ENCODE results near the gene ACAP3.

The ACAP3 gene

DNA sequence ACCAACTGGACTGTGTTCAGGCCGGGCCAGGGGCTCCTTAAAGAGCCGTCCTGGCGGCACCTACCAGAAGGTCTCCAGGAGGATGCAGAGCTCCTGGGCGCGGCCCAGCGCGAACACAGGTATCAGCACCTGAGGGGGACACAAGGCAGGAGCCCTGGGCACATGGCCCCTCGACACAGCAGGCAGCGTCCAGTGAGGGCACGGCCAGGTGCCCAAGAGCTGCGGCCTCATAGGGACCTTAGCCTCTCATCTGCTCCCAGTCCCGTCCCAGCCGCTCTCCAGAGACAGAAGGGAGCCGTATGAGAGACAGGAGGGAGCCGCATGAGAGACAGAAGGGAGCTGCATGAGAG lies 6.5 kb upstream of the ACAP3 start:
- no peak for DNase-seq (ENCODE audit: low read depth)

DNA sequence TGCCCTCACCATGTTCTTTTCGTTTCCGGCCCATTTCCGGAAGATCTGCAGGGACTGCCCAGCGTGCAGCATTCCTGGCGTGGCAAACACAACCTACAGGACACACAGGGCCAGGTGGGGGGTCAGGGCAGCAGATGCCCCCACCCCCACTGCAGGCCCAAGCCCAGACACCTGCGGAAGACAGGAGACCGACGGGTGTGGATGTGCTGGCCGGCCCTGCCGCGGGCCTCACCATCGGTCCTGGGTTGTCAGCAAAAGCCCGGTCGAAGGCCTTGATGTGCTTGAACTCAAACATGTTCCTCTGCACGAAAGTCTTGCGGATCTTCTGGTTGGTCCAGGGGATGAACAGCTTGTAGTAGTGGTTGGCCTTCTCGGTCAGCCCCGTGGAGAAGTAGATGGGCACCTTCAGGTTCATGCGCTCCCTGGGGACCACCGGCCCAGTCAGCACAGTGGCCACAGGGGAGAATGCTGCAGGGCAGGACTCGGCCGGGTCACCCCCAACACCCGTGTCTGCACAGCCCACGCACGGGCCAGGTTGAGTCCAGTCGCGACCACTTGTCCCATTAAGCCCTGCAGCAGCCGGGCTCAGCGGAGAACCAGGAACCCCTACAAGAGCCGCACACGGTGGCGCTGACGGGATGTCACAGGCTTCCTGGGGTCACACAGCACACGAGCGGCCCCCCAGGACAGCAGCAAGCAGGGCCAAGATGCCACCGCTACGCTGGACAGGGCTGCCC lies 5.9 kb upstream of the ACAP3 start:
- DNase-seq (ENCODE audit: low read depth), result no peak

DNA sequence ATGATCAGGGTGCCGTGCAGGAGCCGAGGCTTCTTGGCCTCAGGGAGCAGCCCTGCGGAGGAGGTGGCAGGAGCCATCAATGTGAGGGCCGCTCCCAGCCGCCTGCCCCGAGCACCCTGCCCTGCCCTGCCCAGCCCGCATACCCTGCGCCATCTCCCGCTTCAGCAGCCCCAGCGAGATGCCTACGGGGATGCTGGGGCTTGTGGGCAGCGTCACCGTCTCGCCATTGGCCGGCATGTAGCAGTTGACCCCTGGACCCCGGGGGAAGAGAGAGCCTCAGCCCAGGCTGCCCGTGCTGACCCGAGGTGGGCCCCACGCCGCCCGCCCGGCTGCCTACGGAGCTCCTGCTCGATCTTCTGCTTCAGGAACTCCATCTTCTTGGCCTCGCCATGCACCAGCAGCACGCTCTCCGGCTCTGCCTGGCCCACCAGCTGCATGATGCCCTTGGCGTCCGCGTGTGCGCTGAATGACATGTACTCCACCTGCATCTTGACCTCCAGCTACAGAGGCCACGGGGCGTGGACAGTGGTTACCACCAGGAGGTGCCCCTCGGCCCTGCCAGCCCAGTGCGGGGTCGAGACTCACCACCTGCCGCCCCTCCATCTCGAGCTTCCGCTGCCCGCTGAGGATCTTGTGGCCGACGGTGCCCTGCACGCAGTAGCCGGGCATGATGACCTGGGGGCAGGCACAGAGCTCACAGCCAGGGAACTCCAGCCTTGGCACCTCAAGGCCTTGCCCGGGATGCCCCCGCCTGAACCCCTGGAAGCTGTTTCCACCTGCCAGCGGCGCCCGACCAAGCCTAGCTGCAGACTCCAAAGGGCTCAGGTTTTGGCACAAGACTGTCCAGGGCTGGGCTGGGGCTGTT lies 5.0 kb upstream of the ACAP3 start:
- DNase-seq (ENCODE audit: low read depth), result no peak

DNA sequence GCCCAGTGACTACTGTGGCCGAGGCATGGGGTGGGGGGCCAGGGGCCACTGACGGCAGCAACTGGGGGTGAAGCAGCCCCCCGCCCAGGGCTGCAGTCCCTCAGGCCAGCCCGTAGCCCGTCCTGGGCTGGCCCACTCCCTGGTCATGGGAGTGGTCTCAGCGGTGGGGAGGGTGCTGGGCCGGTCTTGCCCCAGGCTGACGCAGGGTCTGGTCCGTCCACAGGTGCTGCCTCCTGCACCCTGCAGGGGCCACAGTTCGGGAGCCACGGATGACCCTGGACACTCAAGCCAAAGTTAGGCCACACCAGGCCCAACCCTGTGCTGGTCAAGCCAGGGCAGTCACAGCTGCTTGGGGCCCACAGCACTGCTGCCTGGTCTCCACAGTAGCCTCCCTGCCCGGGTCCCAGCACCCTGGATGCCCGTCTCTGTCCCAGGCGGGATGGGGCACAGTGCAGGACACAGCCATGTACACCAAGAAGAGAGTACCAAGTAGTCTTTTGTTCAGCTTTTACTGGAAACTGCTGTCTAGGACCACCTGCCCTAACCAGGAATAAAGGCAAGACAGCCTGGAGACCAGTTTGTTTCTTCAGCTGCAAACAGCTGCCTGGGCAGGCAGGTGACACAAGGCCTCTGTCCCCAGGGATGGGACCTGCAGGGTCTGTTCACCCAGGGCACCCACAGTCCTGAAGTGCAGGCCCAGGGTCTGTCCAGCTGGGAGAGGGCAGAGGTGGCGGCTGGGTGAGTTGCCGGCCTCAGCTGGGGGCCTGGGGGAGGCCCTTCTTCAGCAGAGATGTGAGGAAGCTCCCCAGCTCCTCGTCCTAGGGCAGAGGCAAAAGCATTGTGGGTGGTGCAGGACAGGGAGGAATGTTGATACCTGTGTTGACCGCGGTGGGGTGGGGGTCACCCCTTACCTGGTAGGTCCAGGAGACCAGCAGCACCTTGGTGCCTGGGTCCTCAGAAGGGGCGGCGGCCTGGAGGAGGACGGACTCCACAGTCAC lies 3.7 kb upstream of the ACAP3 start:
- DNase-seq (ENCODE audit: low read depth), result no peak

DNA sequence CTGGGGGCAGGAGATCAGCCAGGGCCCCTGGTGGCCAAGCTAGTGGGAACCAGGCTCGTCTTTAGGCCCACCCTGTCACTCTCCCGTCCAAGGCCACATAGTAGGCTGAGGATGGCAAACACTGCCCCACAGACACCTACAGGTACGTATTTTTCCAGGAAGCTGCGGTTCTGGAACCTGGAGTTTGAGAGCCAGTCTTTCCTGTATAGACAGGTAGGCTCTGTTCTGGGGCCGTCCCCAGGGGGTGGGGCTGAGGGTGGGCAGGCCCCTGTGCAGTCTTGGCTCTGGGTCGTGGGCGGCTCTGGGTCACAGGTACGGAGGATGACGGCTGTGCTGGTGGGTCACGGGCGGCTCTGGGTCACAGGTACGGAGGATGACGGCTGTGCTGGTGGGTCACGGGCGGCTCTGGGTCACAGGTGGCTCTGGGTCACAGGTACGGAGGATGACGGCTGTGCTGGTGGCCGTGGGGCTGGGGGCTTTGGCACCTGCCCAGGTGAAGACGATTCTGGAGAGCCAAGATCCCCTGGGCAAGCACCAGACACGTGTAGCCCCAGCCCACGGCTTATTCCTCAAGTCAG lies 2.8 kb upstream of the ACAP3 start:
- no peak for DNase-seq (ENCODE audit: low read depth)

DNA sequence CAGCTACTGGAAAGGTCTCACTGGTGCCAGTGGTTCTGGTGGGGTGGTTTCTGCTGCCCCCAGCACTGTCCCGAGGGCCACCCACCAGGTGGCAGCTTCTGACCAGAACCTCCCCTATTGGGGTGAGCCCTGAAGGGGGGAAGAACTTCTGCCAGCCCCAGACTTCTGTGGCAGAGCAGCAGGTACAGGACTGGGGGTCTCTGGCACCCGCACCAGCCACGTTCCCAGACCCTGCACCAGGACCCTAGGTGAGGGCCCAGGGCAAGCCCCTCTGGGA lies 2.3 kb upstream of the ACAP3 start:
- no peak for DNase-seq (ENCODE audit: low read depth)

DNA sequence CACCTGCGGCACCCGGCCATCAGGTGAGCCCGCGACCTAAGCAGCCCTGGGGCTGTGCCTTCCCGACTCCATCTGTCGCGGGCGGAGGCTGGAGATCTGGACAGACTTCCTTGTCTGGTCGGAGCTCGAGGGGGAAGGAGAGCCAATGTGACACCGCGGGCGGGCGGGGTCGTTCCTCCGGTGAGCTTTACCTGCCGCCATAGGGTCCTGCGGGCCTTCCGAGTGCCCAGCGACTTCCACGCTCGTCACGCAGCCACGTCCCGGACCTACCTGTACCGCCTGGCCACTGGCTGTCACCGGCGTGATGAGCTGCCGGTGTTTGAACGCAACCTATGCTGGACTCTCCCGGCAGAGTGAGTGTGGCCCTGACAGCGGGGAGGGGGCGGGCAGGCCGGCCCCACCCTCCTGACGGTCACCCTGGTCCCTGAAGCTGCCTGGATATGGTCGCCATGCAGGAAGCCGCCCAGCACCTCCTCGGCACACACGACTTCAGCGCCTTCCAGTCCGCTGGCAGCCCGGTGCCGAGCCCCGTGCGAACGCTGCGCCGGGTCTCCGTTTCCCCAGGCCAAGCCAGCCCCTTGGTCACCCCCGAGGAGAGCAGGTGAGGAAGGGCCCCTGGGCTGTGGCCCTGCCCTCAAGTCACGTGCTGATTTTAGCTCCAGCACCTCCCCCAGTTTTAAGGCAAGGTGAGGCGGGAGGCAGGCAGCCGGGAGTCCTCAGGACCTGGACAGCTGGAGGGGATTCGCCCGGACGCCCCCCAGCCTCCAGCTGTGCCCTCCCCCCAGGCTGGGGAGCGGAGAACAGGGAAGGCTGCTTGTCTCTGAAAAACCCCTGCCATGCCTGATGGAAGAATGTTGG lies 1.8 kb upstream of the ACAP3 start:
- no peak for DNase-seq (ENCODE audit: low read depth)

DNA sequence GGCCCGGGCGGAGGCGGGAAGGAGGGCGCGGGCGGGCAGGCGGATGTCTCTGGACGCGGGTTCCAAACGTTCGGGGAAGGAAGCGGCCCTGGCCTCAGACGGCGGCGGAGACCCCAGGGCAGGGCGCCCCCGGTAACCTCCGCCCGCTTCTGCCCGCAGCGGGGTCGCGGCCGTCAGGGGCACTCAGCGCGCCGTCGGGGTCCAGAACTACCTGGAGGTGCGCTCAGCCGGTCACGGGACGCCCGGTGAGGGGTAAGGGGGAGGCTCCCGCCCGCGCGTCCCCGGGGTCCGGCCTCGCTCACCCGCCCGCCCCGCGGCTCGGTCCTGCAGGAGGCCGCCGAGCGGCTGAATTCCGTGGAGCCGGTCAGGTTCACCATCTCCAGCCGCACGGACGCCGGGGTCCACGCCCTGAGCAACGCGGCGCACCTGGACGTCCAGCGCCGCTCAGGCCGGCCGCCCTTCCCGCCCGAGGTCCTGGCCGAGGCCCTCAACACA lies 1.1 kb upstream of the ACAP3 start:
- DNase-seq (ENCODE audit: low read depth), result no peak

DNA sequence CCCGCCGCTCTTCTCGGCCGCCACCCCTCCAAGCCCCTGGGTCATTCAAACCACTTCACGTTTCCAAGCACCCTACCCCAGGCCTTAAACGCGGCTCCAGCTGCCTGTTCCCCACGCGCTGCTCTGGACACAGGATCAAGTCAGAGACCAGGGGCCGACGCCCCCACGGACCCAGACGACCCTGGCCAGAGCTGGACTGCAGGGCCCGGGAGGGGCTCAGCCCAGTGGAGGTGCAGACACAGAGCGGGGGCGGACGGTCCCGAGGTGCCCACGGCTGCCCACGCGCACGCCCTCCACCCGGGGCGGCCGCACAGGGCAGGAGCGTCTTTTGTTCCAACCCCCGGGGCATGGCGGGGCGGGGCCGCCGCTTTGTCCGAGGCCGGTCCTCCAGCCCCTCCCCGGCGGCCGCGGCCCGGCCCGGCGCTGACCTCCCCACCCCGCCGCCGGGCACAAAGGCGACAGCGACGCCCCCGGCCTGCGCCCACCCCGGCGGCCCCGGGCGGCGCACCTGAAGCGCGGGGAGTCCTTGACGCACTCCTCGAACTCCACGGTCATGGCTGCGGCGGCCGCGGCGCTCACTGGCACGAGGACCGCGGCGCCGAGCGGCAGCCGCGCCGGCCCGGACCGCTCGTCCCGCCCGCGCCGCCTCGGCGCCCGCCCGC lies 338 bp downstream of the ACAP3 start:
- no peak for DNase-seq (ENCODE audit: low read depth)

DNA sequence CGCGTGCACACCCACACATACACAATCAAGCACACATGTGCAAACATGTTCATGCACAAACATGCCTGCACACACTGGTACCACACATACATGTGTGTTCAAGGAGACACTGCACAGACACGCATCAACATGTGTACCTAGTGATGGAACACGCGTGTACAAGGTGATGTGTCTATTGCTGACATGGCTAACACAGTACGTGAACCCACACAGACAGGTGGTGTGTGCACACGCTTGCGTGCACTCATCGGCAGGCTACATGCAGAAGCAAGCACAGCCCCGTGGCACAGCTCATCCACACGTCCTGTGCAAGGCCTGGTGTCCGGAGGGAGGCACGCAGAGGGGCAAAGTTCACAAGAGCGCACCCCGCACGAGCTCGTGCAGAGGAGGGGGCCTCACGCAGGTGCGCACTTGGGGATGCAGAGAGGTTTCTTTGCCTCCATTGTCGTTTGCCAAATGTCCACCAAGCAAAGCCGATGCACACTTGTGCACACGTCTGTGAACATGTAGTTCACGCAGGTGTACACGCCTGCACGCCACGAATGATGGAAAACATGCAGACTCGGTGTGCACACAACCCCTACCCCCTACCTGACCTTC lies 969 bp downstream of the ACAP3 start:
- no peak for DNase-seq (ENCODE audit: low read depth)

DNA sequence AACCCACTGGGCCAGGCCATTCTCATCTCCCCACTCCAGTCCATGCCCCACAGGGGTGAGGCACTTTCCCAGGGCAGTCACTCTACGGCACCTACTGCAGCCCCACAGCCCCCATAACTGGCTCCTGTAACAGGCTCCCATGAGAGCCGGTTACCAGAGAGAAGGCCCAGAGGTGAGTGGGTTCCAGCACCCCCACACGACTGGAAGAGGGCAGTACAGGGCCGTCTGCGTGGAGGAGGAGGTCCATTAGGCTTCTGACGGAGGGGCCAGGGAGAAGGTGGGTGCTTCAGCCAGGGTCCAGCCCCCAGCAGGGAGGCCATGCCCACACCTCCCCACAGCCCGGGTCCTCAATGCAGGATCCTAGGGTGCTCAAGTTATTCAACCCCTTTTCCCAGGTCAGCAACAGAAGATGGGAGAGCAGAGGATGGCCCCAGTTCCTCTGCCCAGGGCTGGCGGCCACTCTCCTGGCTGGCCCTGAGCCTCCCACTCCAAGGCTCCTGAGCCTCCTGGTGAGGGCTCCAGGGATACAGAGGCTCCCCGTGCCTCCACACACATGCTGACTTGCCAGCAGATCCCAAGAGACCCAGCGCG lies 1.6 kb downstream of the ACAP3 start:
- DNase-seq (ENCODE audit: low read depth), result no peak

DNA sequence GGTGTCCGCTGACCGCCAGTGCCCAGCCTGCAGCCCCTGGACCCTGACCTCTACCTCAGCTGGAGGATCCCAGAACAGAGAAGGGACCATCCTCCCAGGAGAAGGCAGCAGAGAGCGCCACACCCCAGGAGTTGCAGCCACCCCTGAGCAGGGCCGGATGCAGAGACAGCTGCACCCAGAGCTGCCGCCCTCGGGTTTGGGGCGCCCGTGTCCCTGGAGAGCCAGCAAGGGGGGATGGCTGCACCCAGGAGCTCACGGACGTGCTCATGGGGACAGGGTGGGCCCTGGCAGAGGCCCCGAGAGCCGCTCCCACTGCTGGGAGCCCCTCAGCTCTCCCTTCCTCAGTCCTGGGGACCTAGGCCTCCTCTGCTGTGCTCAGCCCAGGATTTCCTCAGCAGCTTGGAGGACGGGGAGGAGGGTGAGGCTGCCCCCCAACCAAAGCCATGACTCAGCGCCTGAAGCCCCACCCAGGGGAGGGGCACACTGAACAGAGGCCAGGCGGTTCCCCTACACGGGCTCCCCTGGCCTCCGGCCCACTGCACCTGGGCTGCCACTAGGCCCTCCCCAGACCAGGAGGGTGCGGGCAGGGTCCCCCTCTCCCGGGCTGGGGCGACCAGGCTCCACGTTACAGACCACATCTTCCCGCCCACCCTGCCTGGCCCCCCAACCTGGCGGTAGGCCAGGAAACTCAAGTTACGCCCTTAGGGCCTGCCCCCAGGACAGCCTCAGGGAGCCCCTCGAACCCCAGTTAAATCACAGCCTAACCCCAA lies 2.2 kb downstream of the ACAP3 start:
- no peak for DNase-seq (ENCODE audit: low read depth)

DNA sequence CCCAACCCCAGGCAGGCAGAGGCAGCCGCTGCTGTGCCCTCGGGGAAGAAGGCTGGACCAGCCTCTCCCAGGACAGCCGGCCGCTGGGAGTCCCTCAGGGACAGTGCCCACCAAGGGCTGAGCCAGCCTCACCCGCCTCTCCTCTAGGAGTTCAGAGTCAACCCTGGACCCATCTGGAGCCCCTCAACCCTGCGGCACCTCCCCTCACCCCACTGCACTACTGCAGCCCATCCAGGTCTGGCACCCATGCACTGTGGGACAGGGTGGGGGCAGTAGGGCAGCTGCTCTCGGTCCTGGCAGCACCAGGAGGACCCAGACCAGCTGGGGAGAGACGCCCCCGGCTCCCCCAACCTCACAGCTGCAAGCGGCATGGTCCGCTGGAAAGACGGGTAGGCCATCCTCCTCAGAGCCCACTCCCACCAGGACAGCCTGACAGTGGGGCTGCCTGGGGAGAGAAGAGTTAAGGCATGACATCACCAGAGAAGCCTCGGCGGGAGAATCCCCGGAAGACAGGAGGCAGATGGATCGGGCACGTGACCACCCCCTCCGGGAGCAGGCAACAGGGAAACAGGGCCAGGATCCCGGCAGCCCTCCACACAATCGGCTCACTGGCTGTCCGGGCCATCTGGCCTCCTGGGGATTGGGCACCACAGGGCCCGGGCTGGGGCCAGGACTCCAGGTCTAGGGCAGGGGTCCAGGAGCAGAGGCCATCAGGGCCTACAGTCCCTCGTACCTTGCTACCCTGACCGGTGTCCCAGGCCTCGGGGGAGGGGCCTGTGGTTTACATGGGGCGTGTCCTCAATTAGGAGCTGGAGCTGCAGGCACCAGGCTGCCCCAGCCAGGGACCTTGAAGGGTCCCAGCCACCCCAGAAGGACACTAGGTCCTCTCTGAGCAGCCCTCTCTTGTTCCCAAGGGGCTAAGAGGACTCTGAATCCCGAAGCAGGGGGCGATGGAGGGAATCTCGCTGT lies 3.1 kb downstream of the ACAP3 start:
- DNase-seq (ENCODE audit: low read depth), result no peak

DNA sequence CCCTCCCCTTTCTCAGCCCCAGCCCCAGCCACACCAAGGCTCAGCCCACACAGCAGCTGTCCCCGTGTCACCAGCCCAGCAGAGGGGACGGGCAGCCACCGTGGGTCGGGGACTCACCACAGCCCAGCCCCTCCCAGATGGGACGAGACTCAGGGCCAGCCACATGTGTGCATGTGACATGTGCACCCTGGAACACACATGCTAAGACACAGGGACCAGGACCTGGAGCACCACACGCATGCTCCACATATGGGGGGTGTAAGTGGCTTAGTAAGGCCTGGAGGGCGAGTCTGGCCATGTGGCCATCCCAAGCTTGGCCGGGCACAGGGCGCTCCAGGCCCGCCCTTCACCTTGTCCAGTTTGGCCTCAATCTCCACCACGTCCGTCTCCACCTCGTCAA lies 4.0 kb downstream of the ACAP3 start:
- no peak for DNase-seq (ENCODE audit: low read depth)

DNA sequence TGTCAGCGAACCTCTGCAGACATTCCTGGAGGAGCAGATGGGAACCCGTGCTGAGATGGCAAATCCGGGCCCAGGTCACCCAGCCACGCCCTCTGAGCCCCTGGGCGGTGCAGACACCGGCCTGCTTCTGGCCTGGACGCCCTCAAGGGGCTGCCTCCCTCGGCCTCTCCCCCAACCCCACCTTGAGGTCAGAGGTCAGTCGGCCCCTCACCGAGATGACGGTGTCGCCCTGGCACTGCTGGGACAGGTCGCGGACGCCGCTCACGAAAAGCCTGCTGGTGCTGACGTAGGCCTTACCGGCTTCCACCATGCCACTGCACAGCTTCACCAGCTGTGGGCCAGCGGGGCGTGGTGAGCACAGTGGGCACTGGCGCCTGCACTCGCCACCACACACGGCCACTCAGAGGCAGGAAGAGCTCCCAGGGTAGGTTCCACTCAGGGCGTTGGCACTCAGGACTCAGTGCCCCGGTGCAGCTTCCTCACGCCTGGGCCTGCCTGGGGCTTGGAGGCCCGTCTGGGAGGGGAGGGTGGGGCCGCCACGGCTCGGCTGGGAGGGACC lies 4.7 kb downstream of the ACAP3 start:
- no peak for DNase-seq (ENCODE audit: low read depth)

DNA sequence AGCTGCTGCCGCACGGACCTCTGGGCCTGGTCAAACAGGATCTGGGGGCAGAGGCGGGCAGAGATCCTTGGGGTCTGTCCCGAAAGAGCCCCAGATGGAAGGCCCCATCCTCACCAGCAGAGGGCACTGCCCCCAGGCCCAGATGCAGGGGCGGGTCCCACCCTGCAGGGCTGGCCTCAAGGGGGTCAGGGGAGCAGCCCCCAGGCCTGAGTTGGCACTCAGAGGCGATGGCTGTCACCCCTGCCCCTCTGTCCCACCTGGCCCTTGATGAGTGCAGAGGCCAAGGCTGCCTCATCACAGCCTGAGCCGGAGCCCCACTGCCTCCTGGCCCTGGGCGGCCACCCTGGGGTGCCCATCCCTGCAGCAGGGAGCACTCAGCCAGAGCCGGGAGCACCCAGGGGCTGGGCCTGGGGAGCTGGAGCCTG lies 5.7 kb downstream of the ACAP3 start:
- DNase-seq (ENCODE audit: low read depth), result no peak

DNA sequence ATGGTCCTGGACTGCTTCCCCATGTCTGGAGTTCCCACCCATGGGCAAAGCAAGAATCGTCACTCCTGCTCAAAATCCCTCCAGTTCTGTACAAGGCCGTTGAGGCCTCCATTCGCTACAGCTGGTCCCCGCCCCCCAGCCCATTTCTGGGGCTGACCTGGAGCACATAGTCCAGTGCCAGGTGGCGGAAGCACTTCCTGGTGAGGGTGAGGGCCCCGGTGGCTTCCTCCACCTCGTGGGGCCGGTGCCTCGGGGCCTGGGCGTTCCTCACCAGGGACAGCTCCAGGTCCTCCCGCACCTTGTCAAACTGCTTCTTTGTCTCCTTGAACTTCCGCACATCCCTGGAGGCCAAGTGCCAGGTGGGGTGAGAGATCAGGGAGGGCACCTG lies 7.4 kb downstream of the ACAP3 start:
- no peak for DNase-seq (ENCODE audit: low read depth)

Data from stimulated activated CD8-positive, alpha-beta memory T cell treated with anti-CD3 and anti-CD28 coated beads, Interleukin-15, amount 100 ng/mL, for 24 hours (primary cell).